Hematopoietic multipotent progenitor cell treated with erythropoietin and hydrocortisone succinate and interleukin-3 and kit ligand, for 17 days (in vitro differentiated cells): ENCODE measurements around the gene MAU2.

Source experiments
- DNase-seq: peaks from one replicate; pipeline ENCODE4 v3.0.0-alpha.2; 2015; ENCODE audit warnings: low spot score

Gene MAU2

GRCh38 chr19:19308373-19308772 is 12.3 kb upstream of the MAU2 start:
- no peak for DNase-seq

GRCh38 chr19:19315444-19315843 is 5.2 kb upstream of the MAU2 start:
- no peak for DNase-seq

- DNase-seq = no peak
Measured at GRCh38 chr19:19316082-19316481, 4.5 kb upstream of the MAU2 start.

- peak; percentile 36 for DNase-seq
Measured at GRCh38 chr19:19319732-19320360, 783 bp upstream of the MAU2 start.

- peak; percentile 59 for DNase-seq
Measured at GRCh38 chr19:19321141-19321577, 530 bp downstream of the MAU2 start.

GRCh38 chr19:19324059-19324770 is 3.6 kb downstream of the MAU2 start:
- DNase-seq = no peak

GRCh38 chr19:19327672-19328071 is 7.0 kb downstream of the MAU2 start:
- DNase-seq = no peak

- DNase-seq = no peak
Measured at GRCh38 chr19:19329126-19329525, 8.5 kb downstream of the MAU2 start.

- DNase-seq = no peak
Measured at GRCh38 chr19:19334063-19334988, 13.7 kb downstream of the MAU2 start.

- no peak for DNase-seq
Measured at GRCh38 chr19:19334989-19335344, 14.3 kb downstream of the MAU2 start.

GRCh38 chr19:19335408-19336158 is 15.0 kb downstream of the MAU2 start:
- DNase-seq = no peak

- no peak for DNase-seq
Measured at GRCh38 chr19:19336597-19336996, 16.0 kb downstream of the MAU2 start.

GRCh38 chr19:19337120-19337519 is 16.5 kb downstream of the MAU2 start:
- DNase-seq = no peak

GRCh38 chr19:19338082-19338481 is 17.5 kb downstream of the MAU2 start:
- no peak for DNase-seq

- DNase-seq = no peak
Measured at GRCh38 chr19:19341026-19341425, 20.4 kb downstream of the MAU2 start.

GRCh38 chr19:19342086-19343015 is 21.7 kb downstream of the MAU2 start:
- DNase-seq = peak; percentile 65

- no peak for DNase-seq
Measured at GRCh38 chr19:19343016-19343362, 22.4 kb downstream of the MAU2 start.

GRCh38 chr19:19343762-19344161 is 23.1 kb downstream of the MAU2 start:
- no peak for DNase-seq

GRCh38 chr19:19345232-19345631 is 24.6 kb downstream of the MAU2 start:
- DNase-seq = no peak

- no peak for DNase-seq
Measured at GRCh38 chr19:19345970-19346369, 25.3 kb downstream of the MAU2 start.
